EH (cell line): ENCODE data around the gene PHETA1.
"Not testable (repeated sequence)": the region's sequence is repeated elsewhere in the genome, so short reads cannot be mapped to it uniquely, and the experiment has no call there.

Experiments
- DNase-seq: peaks from one replicate; pipeline ENCODE4 v3.0.0-alpha.2; 2015; ENCODE audit warnings: low read depth

PHETA1 gene

DNA sequence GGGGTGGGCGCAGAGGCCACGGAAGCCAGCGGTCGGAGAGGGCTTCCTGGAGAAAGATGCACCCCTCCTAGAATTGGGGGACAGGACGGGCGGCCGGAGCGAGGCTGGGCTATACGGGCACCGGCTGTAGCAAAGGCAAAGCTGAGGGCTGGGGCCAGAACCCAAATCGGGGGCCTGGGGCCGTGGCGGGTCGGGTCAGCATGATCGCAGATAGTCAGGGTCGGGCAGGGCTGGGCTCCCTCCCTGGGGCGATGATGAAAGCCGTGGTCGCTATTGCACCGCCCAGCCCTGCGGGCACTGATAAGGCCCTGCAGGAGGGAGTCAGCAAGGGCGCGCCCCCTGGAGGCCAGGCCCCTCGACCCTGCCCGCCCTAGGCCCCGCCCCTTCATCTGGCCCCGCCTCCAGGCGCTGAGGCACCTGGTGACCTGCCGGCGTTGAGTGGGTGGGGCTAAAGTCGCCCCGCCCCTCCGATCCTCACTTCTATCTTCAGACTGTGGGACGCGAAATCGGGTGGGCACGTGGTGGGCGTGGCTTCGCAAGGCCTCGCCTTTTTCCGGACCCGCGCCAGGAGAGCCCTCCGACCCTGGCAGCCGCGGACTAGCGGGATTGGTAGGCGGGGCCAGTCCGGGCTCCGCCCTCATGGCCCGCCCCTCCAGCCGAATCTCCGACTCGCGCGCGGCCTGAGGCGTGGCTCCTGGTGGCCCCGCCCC lies 36.4 kb upstream of the PHETA1 start:
- DNase-seq: peak; percentile 92

DNA sequence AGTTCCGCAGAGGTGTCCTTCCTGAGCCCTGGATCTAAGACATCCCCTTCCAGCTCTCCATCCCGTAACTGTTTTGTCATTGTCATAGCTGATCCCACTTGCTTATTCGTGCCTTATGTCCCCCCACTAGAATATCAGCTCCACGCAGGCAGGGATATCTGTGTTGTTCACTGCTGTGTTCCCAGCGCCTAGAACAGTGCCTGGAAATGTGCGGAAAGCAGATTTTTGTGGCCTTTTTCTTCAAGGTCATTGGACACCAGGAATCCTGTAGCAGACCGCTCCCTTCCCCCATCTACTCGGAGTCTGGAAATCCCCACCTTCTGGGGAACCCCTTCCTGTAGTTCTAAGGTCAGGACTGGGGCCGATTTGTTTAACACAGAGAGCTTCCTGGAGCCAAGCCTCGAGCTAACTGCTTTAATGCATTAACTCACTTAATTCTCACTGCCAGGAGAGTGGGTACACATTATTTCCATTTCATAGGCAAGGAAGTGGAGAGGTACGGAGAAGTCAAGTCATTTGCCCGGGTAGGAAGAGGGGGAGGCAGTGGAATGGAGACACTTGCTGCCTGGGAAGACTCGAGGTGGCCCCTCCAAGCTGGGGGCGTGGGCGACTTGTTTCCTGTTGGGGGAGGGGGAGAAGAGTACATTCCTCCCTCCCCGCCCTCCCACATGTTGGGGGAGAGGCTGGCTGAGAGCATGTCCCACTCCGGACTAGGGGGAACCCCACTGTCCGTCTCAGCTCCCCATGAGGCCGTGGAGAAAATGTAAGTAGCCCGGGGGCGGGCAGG lies 35.7 kb upstream of the PHETA1 start:
- peak; percentile 43 for DNase-seq

DNA sequence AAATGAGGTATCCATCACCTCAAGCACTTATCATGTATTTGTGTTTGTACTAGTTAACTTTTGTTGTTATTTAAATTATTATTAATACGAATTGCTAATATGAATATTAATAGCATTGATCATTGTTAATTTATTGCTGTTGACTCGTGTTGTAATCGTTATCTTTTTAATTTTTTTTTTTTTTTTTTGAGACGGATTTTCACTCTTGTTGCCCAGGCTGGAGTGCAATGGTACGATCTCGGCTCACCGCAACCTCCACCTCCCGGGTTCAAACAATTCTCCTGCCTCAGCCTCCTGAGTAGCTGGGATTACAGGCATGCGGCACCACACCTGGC lies 33.6 kb upstream of the PHETA1 start:
- DNase-seq: not testable (repeated sequence)

DNA sequence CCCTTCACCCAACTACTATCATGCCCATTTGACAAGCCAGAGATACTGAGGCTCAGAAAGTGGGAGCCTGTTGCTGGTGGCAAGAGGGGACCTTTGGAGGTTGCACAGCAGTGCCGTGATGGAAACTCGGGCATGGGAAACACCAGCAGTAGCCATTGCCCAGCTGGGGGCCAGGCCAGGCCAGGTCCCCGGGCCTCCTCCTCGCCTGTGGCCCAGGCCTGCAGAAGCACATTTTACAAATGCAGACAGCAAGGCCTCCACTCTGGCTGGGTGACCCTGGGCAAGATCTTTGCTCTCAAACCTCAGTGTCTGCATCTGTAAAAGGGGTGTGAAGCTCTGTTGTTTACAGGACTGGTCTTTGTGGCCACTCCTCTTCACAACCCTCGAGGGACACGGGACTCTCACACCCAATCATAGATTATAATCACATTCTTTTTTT lies 32.3 kb upstream of the PHETA1 start:
- no peak for DNase-seq

DNA sequence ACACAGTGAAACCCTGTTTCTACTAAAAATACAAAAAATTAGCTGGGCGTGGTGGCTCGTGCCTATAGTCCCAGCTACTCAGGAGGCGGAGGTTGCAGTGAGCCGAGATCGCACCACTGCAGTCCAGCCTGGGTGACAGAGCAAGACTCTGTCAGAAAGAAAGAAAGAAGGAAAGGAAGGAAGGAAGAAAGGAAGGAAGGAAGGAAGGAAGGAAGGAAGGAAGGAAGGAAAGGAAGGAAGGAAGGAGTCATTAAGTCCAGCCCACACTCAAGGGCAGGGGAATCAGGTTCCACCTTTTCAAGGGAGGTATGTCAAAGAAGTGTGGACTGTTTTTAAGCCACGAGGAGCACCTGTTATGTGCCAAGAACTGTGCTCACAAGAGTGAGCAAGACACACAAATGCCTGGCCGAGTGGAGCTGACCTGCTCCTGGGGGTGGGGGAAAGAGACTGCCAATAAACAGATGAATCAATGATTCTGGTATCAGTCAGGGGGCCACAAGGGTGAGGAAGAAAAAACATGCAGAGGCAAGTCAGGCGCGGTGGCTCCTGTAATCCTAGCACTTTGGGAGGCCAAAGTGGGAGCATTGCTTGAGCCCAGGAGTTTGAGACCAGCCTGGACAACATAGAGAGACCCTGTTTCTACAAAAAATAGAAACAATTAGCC lies 31.0 kb upstream of the PHETA1 start:
- not testable (repeated sequence) for DNase-seq

DNA sequence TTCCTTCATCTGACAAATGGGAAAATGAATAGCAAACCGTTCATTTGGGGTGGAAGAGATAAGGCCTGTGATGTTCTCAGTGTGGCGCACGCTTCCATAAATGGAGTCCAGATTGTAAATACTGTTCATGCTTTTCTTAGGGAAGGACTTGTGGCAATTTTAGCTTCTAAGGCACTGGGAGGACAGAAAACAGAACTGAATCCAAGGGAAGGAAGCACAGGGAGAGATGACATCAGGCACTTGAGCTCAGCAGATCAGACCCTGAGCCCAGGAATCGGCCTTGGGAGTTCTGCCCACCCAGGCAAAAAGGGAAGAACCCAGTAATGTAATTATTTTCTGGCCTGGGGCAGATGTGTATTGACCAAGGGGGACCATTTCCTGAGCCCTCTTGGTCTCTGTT lies 29.6 kb upstream of the PHETA1 start:
- DNase-seq: peak; percentile 42

DNA sequence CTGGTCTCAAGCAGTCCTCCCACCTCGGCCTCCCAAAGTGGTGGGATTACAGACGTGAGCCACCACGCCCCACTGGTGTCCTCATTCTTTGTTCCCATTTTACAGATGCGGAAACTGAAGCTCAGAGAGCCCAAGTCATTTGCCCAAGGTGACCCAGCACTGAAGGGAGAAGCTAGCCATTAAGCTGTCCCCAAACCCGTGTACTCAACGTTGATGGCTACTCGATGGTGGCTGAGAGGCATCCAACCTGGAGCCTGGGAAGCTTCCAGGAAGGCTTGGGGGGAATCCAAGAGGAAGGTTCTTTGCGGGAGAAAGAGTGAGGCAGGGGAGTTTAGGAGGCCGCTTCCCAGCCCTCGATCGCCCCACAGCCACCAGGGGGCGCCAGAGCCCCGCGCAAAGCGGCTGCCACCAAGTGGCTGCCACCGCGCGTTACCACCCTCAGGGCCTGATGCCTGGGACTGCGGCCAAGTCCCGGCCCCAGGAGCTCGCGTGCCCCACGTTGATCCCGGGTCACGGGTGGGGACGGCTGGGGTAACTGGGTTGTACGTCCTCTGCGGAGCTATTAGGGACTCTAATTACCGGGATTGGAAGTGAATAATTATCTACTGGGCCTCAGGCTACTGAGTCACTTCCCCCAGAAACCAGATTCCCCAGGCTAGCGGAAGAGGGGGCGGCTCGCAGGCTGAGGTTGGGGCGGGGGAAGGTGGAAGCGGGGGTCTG lies 28.0 kb upstream of the PHETA1 start:
- peak; percentile 90 for DNase-seq

DNA sequence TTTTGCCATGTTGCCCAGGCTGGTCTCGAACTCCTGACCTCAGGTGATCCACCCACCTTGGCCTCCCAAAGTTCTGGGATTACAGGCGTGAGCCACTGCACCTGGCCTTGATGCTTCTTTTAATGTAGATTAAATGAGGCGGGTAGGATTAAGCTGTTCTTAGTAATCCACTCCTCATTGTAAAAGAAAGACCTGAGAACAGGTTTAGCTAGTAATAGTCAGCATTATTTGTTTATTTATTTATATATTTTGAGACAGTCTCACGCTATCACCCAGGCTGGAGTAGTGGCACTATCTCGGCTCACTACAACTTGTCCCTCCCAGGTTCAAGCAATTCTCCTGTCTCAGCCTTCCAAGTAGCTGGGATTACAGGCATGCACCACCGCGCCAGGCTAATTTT lies 27.4 kb upstream of the PHETA1 start:
- not testable (repeated sequence) for DNase-seq

DNA sequence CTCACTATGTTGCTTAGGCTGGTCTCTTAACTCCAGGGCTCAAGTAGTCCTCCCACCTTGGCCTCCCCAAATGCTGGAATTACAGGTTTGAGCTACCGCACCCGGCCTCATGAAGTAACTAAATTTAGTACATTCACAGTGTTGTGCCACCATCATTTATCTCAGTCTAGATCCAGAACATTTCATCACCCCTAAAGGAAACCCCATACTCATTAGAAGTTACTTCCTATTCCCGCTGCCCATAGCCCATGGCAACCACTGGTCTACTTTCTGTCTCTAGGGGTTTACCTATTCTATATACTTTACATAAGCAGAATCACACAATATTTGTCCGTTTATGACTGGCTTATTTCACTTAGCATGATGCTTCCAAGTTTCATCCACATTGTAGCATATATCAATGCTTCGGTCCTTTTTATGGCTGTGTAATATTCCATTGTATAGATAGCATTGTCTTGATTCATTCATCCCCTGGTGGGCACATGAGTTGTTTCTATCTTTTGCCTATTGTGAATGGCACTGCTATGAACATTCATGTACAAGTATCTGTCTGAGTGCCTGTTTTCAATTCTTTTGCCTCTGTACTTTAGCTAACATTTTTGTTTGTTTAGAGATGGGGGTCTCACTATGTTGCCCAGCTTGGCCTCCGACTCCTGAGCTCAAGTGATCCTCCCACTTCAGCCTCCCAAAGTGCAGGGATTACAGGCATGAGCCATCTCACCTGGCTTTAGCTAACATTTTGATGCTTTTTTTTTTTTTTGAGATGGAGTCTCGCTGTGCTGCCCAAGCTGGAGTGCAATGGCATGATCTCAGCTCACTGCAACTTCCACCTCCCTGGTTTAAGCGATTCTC lies 26.7 kb upstream of the PHETA1 start:
- DNase-seq: no peak

DNA sequence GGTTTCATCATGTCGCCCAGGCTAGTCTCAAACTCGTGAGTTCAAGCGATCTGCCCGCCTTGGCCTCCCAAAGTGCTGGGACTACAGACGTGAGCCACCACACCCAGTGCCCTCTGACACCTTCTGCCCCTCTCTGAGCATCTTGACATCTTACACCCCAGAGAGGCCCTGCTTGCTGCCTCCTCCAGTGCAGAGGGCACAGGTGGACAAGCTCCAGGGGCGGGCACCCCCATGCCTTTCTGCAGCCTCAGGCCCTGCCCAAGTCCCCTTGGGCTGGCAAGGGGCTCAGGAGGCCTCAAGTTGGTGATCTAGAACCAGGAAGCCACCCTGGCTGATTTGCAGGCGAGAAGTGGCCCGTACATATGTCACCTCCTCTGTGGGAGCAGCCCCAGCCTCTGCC lies 25.6 kb upstream of the PHETA1 start:
- no peak for DNase-seq

DNA sequence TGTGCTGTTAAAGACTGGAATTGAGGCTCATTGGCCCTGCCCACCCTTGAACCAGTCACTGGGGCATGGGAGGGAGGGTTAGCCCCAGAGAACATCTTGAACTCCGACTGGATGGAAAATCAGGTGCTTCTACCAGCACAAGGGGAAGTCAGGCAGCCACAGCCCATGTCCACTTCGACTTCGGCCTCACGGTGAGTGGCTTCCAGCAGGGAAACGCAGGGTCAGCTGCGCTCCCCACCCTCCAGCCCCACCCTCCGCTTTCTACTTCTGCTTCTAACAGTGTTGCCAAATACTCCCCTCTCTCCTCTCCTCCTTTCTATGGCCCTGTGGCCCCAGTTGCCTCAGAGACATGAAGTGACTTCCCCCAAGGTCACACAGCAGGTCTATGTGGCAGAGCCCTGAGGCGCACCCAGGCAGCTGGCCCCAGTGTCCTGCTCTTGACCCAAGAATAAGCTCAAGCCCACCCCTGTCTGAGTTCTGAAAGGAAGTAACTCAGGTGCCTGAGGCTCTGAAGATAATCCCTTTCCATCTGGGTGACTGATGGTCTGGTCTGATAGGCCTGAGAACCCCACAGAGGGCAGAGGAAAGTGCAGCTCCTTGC lies 24.9 kb upstream of the PHETA1 start:
- DNase-seq: peak; percentile 51

DNA sequence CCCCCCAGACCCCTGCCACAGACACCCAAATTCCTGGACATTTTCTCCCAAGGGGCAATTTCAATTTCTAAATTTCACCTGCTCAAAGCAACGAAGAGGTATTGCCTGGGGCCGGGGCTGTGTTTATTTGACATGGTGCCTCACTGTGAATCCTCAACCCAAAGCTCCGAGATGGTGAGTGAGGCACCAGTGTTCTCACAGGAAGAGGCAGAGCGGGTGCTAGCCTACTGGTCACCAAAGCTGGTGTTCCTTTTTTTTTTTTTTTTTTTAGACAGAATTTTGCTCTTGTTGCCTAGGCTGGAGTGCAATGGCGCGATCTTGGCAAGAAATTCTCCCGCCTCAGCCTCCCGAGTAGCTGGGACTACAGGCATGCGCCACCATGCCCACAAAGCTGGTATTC lies 22.0 kb upstream of the PHETA1 start:
- DNase-seq: no peak

DNA sequence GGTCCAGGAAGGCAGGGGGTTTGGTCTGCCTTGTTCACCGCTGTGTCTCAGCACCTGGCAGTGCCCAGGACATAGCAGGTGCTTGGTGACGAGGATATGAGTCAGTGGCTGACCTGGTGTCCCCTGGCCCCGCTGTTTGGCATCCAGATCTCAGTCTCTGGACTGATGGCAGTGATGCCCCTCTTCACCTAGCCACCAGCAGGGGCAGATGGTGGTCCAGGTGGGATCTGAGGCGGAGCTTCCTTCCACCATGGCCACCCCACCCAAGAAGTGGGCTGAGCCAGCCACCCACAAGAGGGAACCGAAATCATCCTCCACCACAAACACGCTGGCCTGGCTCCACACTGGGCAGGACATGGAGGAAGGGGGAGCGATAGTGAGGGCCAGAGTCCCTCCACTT lies 20.7 kb upstream of the PHETA1 start:
- no peak for DNase-seq

DNA sequence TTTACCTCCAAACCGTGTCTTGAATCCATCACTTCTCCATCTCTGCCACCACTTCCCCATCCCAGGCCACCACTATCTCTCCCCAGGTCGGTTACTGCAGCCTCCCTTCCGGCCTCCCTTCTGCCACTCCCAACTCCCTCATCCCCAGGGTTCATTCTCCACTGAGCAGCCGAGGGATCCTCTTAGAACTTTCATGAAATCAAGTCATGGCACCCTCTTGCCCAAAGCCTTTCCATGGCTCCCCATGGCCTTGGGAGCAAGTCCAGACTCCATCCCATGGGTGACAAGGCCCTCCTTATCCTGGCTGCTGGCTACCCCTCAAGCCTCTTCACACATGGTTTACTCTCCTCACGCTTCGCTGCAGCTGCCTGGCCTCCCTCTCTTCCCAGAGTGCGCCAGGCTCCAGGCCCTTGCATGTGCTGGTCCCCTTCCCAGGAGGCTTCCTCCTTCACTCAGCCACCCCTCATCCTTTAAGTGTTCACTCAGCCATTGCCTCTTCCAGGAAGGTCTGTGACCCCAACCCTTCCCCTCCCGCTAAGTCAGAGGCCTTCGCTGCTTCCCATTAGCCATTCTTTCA lies 18.9 kb upstream of the PHETA1 start:
- no peak for DNase-seq

DNA sequence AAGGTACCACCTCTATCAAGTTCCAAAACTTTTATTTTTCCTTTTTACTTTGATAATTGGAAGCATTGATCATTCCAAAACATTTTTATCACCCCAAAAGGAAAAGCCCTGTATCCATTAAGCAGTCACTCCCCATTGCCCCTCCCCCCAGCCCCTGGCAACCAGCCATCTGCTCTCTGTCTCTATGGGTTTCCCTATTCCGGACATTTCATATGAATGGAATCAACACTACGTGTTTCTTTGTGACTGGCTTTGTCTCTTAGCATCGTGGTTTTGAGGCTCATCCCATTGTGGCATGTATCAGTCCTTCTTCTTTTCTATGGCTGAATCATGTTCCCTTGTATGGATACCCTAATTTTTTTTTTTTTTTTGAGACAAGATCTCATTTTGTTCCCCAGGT lies 18.0 kb upstream of the PHETA1 start:
- peak; percentile 65 for DNase-seq

DNA sequence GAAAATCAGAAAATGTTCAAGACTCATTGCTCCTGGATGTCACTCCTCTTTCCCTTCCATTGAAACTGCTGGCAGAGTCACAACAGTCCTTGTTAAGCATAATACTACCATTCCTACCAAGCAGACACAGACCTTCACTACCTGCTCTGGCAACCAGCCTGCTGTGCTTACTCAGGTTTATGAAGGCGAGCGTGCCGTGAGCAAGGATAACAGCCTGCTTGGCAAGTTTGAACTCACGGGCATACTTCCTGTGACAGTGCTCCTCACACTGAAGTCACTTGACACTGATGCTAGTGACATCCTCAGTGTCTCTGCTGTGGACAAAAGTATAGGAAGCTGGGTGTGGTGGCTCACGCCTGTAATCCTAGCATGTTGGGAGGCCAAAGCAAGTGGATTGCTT lies 15.7 kb upstream of the PHETA1 start:
- no peak for DNase-seq

DNA sequence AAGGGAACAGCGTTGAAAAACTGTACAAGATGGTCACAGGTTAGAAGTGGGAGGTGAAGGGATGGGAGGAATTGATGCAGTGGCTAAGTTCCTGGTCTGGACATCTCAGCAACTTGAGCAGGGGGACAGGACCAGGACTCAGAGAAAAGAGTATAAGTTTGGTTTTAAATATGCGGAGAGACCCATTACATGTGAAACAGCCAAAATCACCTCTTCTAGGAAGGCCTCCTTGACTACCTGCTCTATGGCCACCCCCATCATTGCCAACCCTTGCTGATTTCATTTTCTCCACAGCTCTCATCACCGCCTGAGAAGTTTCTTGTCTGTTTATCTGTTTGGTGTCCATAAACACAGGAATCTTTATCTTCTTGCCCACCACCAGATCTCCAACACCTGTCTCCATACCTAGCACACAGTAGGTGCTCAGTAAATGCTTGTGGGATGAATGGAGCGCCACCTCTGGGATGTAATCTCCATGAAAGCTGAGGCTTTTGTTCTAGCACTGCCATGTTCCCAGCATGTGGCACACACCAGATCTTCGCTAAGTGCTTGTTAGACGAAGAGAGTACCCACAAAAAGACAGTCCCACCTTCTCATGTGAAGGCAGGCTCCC lies 11.2 kb upstream of the PHETA1 start:
- no peak for DNase-seq

DNA sequence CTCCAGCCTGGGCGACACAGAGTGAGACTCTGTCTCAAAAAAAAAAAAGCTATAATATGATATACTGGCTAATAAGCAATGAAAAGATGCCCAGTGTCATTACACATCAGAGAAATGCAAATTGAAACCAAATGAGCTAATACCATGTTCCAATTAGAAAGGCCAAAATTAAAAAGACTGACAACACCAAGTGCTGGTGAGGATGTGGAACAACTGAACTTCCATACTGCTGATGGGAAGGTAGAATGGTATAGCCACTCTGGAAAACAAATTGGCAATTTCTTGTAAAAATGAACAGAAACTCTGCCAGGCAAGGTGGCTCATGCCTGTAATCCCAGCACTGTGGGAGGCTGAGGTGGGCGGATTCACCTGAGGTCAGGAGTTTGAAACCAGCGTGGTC lies 8.5 kb upstream of the PHETA1 start:
- DNase-seq: no peak

DNA sequence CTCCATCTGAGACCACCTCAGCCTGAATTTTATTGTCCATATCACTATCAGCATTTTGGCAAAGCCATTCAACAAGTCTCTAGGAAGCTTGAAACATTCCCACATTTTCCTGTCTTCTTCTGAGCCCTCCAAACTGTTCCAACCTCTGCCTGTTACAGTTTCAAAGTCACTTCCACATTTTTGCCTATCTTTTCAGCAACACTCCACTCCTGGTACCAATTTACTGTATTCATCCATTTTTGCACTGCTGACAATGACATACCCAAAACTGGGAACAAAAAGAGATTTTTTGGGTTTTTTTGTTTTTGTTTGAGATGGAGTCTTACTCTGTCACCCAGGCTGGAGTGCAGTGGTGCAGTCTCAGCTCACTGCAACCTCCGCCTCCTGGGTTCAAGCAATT lies 4.3 kb upstream of the PHETA1 start:
- DNase-seq: not testable (repeated sequence)

DNA sequence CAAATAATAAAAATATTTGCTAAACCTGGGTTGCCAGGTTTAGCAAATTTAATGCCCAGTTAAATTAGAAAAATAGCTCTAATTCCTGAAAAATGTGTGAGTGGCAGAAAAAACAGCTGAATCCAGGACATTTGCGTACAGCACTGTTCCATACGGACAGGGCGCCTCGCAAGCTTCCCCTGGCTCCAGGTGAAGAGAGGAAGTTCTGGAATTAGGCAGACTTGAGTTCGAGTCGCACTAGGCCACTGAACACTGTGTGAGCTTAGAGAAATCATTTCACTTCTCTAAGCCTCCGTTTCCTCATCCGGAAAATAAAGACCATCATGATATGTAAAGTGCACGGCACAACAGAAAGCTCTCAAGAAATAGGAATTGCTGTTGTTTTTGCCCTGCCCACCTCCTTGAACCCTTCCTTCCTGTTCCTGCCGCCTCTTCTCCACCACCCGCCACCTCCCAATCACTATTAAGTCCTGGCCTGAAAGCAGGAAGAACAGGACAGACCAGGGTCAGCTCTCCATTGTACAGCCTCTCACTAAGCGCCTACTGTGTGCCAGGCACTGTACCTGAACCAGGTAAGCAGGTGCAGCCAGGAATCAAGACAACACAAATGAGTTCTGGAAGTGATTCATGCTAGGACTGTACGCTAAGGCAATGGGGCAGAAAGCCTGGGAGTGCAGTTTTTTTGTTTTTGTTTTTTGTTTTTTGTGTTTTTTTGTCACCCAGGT lies 763 bp upstream of the PHETA1 start:
- no peak for DNase-seq
